Astrocyte of the spinal cord (primary cell): ENCODE data around the gene IL6.

ENCODE experiments used
- DNase-seq: peaks from one replicate; pipeline ENCODE4 v3.0.0; 2011; ENCODE audit warnings: low read depth, low spot score
- H3K4me3 ChIP-seq: 2 replicates; pipeline ENCODE4 v1.5.1; 2011; ENCODE audit warnings: low read depth, mild to moderate bottlenecking, low read length, moderate library complexity
- in situ Hi-C: cut with HindIII; loops from 2 replicates; pipeline ENCODE4 v1.10.0; 2017; ENCODE audit warnings: low sequenced_read_pairs
- TF ChIP-seq, protein P1 (sequence below): IDR thresholded peaks from 2 replicates; pipeline ENCODE4 v1.5.1; 2012; ENCODE audit warnings: low read depth, mild to moderate bottlenecking, low read length, inconsistent platforms

Gene IL6

DNA sequence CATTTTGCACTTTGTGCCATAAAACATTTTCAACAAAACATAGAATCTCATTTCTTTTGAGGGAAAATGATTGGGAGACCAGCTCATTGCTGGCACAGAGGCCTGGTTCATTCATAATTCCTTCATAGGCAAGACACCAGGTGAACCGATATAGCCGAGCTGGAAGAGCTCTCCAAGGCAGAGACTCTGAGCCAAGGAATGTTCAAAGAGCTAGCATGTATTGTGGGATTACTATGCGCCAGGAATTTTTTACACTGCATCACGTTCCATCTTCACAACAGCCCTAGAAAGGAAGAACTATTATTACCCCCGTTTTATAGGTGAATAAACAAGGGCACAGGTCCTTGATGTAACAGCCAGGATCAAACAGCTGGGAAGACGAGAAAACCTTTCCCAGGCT is 2.1 kb upstream of the IL6 start:
- in situ Hi-C loops = no loop called here
- H3K4me3 ChIP-seq = no peak overlapping the region
- DNase-seq = no peak
- TF ChIP-seq, protein P1, sequence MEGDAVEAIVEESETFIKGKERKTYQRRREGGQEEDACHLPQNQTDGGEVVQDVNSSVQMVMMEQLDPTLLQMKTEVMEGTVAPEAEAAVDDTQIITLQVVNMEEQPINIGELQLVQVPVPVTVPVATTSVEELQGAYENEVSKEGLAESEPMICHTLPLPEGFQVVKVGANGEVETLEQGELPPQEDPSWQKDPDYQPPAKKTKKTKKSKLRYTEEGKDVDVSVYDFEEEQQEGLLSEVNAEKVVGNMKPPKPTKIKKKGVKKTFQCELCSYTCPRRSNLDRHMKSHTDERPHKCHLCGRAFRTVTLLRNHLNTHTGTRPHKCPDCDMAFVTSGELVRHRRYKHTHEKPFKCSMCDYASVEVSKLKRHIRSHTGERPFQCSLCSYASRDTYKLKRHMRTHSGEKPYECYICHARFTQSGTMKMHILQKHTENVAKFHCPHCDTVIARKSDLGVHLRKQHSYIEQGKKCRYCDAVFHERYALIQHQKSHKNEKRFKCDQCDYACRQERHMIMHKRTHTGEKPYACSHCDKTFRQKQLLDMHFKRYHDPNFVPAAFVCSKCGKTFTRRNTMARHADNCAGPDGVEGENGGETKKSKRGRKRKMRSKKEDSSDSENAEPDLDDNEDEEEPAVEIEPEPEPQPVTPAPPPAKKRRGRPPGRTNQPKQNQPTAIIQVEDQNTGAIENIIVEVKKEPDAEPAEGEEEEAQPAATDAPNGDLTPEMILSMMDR = no peak

DNA sequence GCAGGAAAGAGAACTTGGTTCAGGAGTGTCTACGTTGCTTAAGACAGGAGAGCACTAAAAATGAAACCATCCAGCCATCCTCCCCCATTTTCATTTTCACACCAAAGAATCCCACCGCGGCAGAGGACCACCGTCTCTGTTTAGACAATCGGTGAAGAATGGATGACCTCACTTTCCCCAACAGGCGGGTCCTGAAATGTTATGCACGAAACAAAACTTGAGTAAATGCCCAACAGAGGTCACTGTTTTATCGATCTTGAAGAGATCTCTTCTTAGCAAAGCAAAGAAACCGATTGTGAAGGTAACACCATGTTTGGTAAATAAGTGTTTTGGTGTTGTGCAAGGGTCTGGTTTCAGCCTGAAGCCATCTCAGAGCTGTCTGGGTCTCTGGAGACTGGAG is 1.4 kb upstream of the IL6 start:
- DNase-seq = peak; percentile 22
- TF ChIP-seq, protein P1 = no peak
- in situ Hi-C loops = no loop called here
- H3K4me3 ChIP-seq = no peak overlapping the region

DNA sequence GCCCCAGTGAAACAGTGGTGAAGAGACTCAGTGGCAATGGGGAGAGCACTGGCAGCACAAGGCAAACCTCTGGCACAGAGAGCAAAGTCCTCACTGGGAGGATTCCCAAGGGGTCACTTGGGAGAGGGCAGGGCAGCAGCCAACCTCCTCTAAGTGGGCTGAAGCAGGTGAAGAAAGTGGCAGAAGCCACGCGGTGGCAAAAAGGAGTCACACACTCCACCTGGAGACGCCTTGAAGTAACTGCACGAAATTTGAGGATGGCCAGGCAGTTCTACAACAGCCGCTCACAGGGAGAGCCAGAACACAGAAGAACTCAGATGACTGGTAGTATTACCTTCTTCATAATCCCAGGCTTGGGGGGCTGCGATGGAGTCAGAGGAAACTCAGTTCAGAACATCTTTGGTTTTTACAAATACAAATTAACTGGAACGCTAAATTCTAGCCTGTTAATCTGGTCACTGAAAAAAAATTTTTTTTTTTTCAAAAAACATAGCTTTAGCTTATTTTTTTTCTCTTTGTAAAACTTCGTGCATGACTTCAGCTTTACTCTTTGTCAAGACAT is 574 bp upstream of the IL6 start:
- DNase-seq = peak; percentile 92
- H3K4me3 ChIP-seq = no peak overlapping the region
- in situ Hi-C loops = no loop called here
- TF ChIP-seq, protein P1 = peak; percentile 69

DNA sequence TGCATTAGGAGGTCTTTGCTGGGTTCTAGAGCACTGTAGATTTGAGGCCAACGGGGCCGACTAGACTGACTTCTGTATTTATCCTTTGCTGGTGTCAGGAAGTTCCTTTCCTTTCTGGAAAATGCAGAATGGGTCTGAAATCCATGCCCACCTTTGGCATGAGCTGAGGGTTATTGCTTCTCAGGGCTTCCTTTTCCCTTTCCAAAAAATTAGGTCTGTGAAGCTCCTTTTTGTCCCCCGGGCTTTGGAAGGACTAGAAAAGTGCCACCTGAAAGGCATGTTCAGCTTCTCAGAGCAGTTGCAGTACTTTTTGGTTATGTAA is 675 bp downstream of the IL6 start:
- peak overlapping the region; percentile 33 for H3K4me3 ChIP-seq
- DNase-seq = no peak
- in situ Hi-C loops = no loop called here
- TF ChIP-seq, protein P1 = no peak

DNA sequence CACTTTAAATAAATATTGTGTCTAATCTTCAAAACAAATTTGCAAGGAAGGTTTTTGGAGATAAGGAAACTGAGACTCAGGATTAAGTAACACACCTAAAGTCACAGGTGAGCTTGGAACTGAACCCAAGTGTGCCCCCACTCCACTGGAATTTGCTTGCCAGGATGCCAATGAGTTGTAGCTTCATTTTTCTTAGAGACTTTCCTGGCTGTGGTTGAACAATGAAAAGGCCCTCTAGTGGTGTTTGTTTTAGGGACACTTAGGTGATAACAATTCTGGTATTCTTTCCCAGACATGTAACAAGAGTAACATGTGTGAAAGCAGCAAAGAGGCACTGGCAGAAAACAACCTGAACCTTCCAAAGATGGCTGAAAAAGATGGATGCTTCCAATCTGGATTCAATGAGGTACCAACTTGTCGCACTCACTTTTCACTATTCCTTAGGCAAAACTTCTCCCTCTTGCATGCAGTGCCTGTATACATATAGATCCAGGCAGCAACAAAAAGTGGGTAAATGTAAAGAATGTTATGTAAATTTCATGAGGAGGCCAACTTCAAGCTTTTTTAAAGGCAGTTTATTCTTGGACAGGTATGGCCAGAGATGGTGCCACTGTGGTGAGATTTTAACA is 1.5 kb downstream of the IL6 start:
- H3K4me3 ChIP-seq = no peak overlapping the region
- peak; percentile 70 for DNase-seq
- TF ChIP-seq, protein P1 = peak; percentile 60
- in situ Hi-C loops = no loop called here

DNA sequence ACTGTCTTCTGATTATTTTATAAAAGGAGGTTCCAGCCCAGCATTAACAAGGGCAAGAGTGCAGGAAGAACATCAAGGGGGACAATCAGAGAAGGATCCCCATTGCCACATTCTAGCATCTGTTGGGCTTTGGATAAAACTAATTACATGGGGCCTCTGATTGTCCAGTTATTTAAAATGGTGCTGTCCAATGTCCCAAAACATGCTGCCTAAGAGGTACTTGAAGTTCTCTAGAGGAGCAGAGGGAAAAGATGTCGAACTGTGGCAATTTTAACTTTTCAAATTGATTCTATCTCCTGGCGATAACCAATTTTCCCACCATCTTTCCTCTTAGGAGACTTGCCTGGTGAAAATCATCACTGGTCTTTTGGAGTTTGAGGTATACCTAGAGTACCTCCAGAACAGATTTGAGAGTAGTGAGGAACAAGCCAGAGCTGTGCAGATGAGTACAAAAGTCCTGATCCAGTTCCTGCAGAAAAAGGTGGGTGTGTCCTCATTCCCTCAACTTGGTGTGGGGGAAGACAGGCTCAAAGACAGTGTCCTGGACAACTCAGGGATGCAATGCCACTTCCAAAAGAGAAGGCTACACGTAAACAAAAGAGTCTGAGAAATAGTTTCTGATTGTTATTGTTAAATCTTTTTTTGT is 2.3 kb downstream of the IL6 start:
- in situ Hi-C loops = no loop called here
- TF ChIP-seq, protein P1 = no peak
- H3K4me3 ChIP-seq = no peak overlapping the region
- DNase-seq = no peak
